Endothelial cell of umbilical vein (primary cell): ENCODE measurements around the gene FAM187B. TPM values are rescaled to one million over a fixed set of nuclear protein-coding genes. Genes with fewer than 3 reads are reported as not detected.

ENCODE experiments used
- BruUV-seq: library from RNA; stranded (reverse); fragments of 400-500 nt; replicated peaks from 2 replicates; lab custom pipeline; 2021; lab: Mats Ljungman, UMichigan
- CTCF ChIA-PET: fragments of 300-600, 350-600 bp; sonication (Branson Sonifier 250); formaldehyde crosslinking; loops from one replicate; lab custom pipeline; 2021; ENCODE audit warnings: antibody characterized with exemption, inconsistent platforms; lab: Charles Lee
- POLR2A ChIA-PET: fragments of 300-600, 350-600 bp; sonication (Branson Sonifier 250); formaldehyde crosslinking; loops from one replicate; lab custom pipeline; 2021; ENCODE audit warnings: antibody characterized with exemption, inconsistent platforms; lab: Charles Lee
- DNase-seq: peaks from one replicate; pipeline ENCODE4 v3.0.0-alpha.2; 2011; ENCODE audit warnings: low read depth, low spot score
- FAIRE-seq: peaks from 2 replicates; lab custom pipeline; 2011; peaks lifted over from hg19 to GRCh38; lab: Jason Lieb, UNC
- H2AFZ ChIP-seq: 2 replicates; pipeline ENCODE4 v1.6.0; 2012; ENCODE audit warnings: low read depth, low read length, control low read depth, inconsistent platforms
- H3K27ac ChIP-seq: 2 replicates; pipeline ENCODE4 v1.5.1; 2011; ENCODE audit warnings: low read depth, mild to moderate bottlenecking, control low read depth, low read length, moderate library complexity; ENCODE audit not compliant: insufficient read depth
- H3K27me3 ChIP-seq, 2 experiments: 2 replicates each; pipeline versions ENCODE4 v1.6.0 to v1.6.1; 2011; ENCODE audit warnings: low read length in 2 of 2, mixed read lengths in 1 of 2; ENCODE audit not compliant: control insufficient read depth in 2 of 2, insufficient read depth in 2 of 2
- H3K36me3 ChIP-seq, 2 experiments: 2 replicates in 1 of 2; 3 replicates in 1 of 2; pipeline ENCODE4 v1.5.1; 2011; ENCODE audit warnings: low read length in 2 of 2, mild to moderate bottlenecking in 1 of 2, moderate library complexity in 1 of 2; ENCODE audit not compliant: control insufficient read depth in 2 of 2, insufficient read depth in 2 of 2; ENCODE audit errors: extremely low read depth in 1 of 2
- H3K4me1 ChIP-seq: 3 replicates; pipeline ENCODE4 v1.5.1; 2011; ENCODE audit warnings: mild to moderate bottlenecking, low read length; ENCODE audit not compliant: control insufficient read depth, insufficient read depth; ENCODE audit errors: extremely low read depth
- H3K4me2 ChIP-seq: 2 replicates; pipeline ENCODE4 v1.6.1; 2011; ENCODE audit warnings: low read length, control low read depth, mixed read lengths; ENCODE audit not compliant: insufficient read depth
- H3K4me3 ChIP-seq, 3 experiments: fragments of 200-600 bp in 1 of 3; sonication (generic), shearing (Covaris generic) in 1 of 3; replicated peaks in 1 of 3; 2 replicates each; pipeline ENCODE4 v1.5.1; 2011 to 2016; ENCODE audit warnings: control low read depth in 3 of 3, low read length in 3 of 3, mild to moderate bottlenecking in 2 of 3, inconsistent platforms in 1 of 3, low read depth in 1 of 3, moderate library complexity in 1 of 3; ENCODE audit not compliant: insufficient read depth in 1 of 3
- H3K79me2 ChIP-seq: 2 replicates; pipeline ENCODE4 v1.6.0; 2012; ENCODE audit warnings: low read length, inconsistent platforms; ENCODE audit not compliant: control insufficient read depth, insufficient read depth
- H3K9ac ChIP-seq: replicated peaks from 2 replicates; pipeline ENCODE3; 2011; ENCODE audit warnings: low read length, control low read depth; ENCODE audit not compliant: insufficient read depth; ENCODE audit errors: extremely low read depth
- H3K9me1 ChIP-seq: replicated peaks from 3 replicates; pipeline ENCODE4 v1.6.0; 2011; ENCODE audit warnings: mild to moderate bottlenecking, low read length; ENCODE audit not compliant: control insufficient read depth, insufficient read depth; ENCODE audit errors: extremely low read depth
- H3K9me3 ChIP-seq: replicated peaks from 2 replicates; pipeline ENCODE4 v1.5.1; 2012; ENCODE audit warnings: low read length, inconsistent platforms; ENCODE audit not compliant: control insufficient read depth, insufficient read depth
- H4K20me1 ChIP-seq: replicated peaks from 2 replicates; pipeline ENCODE3; 2011; ENCODE audit warnings: mild to moderate bottlenecking, low read length; ENCODE audit not compliant: control insufficient read depth, insufficient read depth; ENCODE audit errors: extremely low read depth
- EZH2 ChIP-seq: IDR thresholded peaks from 2 replicates; pipeline ENCODE4 v1.6.1; 2012; ENCODE audit warnings: borderline replicate concordance, low read depth, mild to moderate bottlenecking, moderate library complexity, low read length, inconsistent platforms; ENCODE audit not compliant: severe bottlenecking
- FOS ChIP-seq: IDR thresholded peaks from 2 replicates; pipeline ENCODE4 v1.6.1; 2011; ENCODE audit warnings: mild to moderate bottlenecking, low read length, moderate library complexity, borderline replicate concordance; ENCODE audit not compliant: insufficient read depth
- GATA2 ChIP-seq: IDR thresholded peaks from 2 replicates; pipeline ENCODE4 v1.7.0; 2011; ENCODE audit warnings: low read depth, mild to moderate bottlenecking, moderate library complexity, mixed read lengths, low read length; ENCODE audit not compliant: insufficient read length, insufficient read depth
- JUN ChIP-seq: IDR thresholded peaks from 2 replicates; pipeline ENCODE4 v1.6.1; 2011; ENCODE audit warnings: borderline replicate concordance, low read depth; ENCODE audit not compliant: insufficient read length, insufficient read depth
- MYC ChIP-seq: IDR thresholded peaks from one replicate; pipeline ENCODE4 v1.6.1; 2011; ENCODE audit warnings: mild to moderate bottlenecking, low read depth, low read length
- POLR2A ChIP-seq: IDR thresholded peaks from 2 replicates; pipeline ENCODE4 v1.6.1; 2012; ENCODE audit warnings: low read depth, mild to moderate bottlenecking, control low read depth, low read length
- POLR2AphosphoS5 ChIP-seq: IDR thresholded peaks from 2 replicates; pipeline ENCODE4 v1.6.1; 2012; ENCODE audit warnings: low read depth, mild to moderate bottlenecking, control low read depth, low read length, moderate library complexity; ENCODE audit not compliant: insufficient read depth
- dilution Hi-C: fragments of 300-500 bp; cut with MboI; formaldehyde crosslinking; loops from one replicate; pipeline ENCODE4 v1.15.0; 2019; ENCODE audit warnings: low sequenced_read_pairs; ENCODE audit not compliant: extremely low pct_ligation_motif_present
- intact Hi-C: fragments of 100-400 bp; cut with micrococcal nuclease; formaldehyde crosslinking; loops from one replicate; pipeline ENCODE4 v1.10.0; 2022
- polyA plus RNA-seq, 4 experiments: library from polyadenylated mRNA; depleted of rRNA in 3 of 4; stranded (reverse) in 3 of 4; unstranded in 1 of 4; fragments of >200 nt; gene quantifications; 2 replicates each; pipeline versions ENCODE4 v1.2.1 to v1.2.3, GENCODE V29; 2011 to 2012; ENCODE audit warnings: missing spikeins in 1 of 4
- total RNA-seq: library from RNA; stranded (reverse); gene quantifications from 2 replicates; pipeline ENCODE4 v1.2.3, GENCODE V29; 2021
- TF ChIP-seq, protein P1 (sequence below): IDR thresholded peaks from 2 replicates; pipeline ENCODE4 v1.6.1; 2011; ENCODE audit not compliant: insufficient read depth, insufficient read length
- TF ChIP-seq, protein P2 (sequence below), 2 donors: IDR thresholded peaks; 1 replicate in 1 of 2; 2 replicates in 1 of 2; pipeline ENCODE4 v1.5.1; 2011; ENCODE audit warnings: low read length in 2 of 2, mild to moderate bottlenecking in 2 of 2, moderate library complexity in 2 of 2, control low read depth in 1 of 2, inconsistent platforms in 1 of 2, low read depth in 1 of 2; ENCODE audit not compliant: insufficient read depth in 1 of 2; ENCODE audit errors: extremely low read depth in 1 of 2

FAM187B gene
- total and polyA plus RNA-seq, 2 donors (not counting 3 experiments of a cell fraction or from before 2014, with no cell fraction given): not detected

DNA sequence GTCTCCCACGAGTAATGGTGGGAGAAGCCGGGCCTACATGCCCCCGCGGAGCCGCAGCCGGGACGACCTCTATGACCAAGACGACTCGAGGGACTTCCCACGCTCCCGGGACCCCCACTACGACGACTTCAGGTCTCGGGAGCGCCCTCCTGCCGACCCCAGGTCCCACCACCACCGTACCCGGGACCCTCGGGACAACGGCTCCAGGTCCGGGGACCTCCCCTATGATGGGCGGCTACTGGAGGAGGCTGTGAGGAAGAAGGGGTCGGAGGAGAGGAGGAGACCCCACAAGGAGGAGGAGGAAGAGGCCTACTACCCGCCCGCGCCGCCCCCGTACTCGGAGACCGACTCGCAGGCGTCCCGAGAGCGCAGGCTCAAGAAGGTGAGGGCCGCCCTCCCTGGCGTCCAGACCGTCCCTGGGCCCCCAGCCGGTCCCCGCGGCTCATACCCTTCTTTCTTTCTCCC, 38.8 kb upstream of the FAM187B start:
- H2AFZ ChIP-seq: peak overlapping the region; percentile 52
- intact Hi-C loops: loop anchor here (5.0 to 10.0 kb wide), 2 partner anchors 55 to 233 kb away; partner anchors contain the start of gene SCN1B
- H3K36me3 ChIP-seq: peaks cover 0 to 17% of the 10 kb centered on the region in 2 experiments
- H3K9me1 ChIP-seq: no peaks in the 10 kb centered on the region
- peak overlapping the region; percentile 90 for H3K9ac ChIP-seq
- BruUV-seq: TSS peak; percentile 72
- dilution Hi-C loops: no loop called here
- CTCF ChIA-PET: interaction anchor here (1.3 kb wide), 1 partner anchor 228 kb away, joined by 6 read pairs; no protein-coding TSS in a partner anchor
- TF ChIP-seq GATA2: no peak
- TF ChIP-seq EZH2: no peak
- TF ChIP-seq JUN: no peak
- no peak for TF ChIP-seq POLR2A
- H3K79me2 ChIP-seq: peaks cover 3% of the 10 kb centered on the region
- DNase-seq: no peak
- no peaks in the 10 kb centered on the region for H3K9me3 ChIP-seq
- peaks cover 4% of the 10 kb centered on the region for H3K4me1 ChIP-seq
- peak overlapping the region; percentile 53 to 97 (median 88) for H3K4me3 ChIP-seq
- H3K27ac ChIP-seq: peak overlapping the region; percentile 81
- FAIRE-seq: peak; percentile 38
- H3K27me3 ChIP-seq: no peaks in the 10 kb centered on the region
- H3K4me2 ChIP-seq: peak overlapping the region; percentile 39
- H4K20me1 ChIP-seq: no peaks in the 10 kb centered on the region
- POLR2A ChIA-PET: no interaction called here

DNA sequence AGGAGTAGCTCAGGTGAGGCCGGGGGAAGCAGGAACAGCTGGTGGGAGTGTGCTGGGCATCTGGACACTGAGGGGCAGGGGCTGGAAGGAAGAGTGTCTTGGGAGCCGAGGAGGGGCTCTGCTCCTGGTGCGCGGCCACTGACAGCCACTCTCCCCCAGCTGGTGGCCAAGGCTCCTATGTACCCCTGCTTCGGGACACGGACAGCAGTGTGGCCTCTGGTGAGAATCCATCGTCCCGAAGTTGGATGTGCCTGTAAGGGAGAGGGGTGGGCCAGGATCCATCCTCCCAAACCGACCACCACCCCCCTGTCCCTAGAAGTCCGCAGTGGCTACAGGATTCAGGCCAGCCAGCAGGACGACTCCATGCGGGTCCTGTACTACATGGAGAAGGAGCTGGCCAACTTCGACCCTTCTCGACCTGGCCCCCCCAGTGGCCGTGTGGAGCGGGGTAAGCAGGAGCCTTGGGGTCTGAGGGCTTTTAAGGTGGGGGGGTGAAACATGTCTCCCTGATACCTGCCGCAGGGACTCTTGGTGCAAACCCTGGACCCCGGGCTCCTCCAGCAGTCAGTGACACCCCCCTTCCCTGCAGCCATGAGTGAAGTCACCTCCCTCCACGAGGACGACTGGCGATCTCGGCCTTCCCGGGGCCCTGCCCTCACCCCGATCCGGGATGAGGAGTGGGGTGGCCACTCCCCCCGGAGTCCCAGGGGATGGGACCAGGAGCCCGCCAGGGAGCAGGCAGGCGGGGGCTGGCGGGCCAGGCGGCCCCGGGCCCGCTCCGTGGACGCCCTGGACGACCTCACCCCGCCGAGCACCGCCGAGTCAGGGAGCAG, 38.2 kb upstream of the FAM187B start:
- ChIA-PET POLR2A (no interaction called here), CTCF (no interaction called here)
- peak overlapping the region; percentile 90 for H3K9ac ChIP-seq
- intact Hi-C loops: loop anchor here (5.0 to 10.0 kb wide), 2 partner anchors 54 to 232 kb away; partner anchors contain the start of gene SCN1B
- BruUV-seq: no TSS peak
- dilution Hi-C loops: no loop called here
- H3K4me1 ChIP-seq: peaks cover 4% of the 10 kb centered on the region
- peak overlapping the region; percentile 52 for H2AFZ ChIP-seq
- peak overlapping the region in 2 of 3 experiments; percentile 53 to 88 for H3K4me3 ChIP-seq
- H4K20me1 ChIP-seq: no peaks in the 10 kb centered on the region
- H3K27ac ChIP-seq: no peak overlapping the region
- peaks cover 0 to 13% of the 10 kb centered on the region in 2 experiments for H3K36me3 ChIP-seq
- H3K27me3 ChIP-seq: no peaks in the 10 kb centered on the region
- H3K9me3 ChIP-seq: no peaks in the 10 kb centered on the region
- H3K4me2 ChIP-seq: peak overlapping the region; percentile 39
- peaks cover 3% of the 10 kb centered on the region for H3K79me2 ChIP-seq
- FAIRE-seq (no peak), DNase-seq (peak; percentile 10)
- H3K9me1 ChIP-seq: no peaks in the 10 kb centered on the region
- no peak for TF ChIP-seq MYC
- no peak for TF ChIP-seq EZH2
- TF ChIP-seq JUN: no peak
- TF ChIP-seq, protein P1, sequence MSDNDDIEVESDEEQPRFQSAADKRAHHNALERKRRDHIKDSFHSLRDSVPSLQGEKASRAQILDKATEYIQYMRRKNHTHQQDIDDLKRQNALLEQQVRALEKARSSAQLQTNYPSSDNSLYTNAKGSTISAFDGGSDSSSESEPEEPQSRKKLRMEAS: no peak
- TF ChIP-seq GATA2: no peak
- TF ChIP-seq POLR2AphosphoS5: no peak
- TF ChIP-seq, protein P2, sequence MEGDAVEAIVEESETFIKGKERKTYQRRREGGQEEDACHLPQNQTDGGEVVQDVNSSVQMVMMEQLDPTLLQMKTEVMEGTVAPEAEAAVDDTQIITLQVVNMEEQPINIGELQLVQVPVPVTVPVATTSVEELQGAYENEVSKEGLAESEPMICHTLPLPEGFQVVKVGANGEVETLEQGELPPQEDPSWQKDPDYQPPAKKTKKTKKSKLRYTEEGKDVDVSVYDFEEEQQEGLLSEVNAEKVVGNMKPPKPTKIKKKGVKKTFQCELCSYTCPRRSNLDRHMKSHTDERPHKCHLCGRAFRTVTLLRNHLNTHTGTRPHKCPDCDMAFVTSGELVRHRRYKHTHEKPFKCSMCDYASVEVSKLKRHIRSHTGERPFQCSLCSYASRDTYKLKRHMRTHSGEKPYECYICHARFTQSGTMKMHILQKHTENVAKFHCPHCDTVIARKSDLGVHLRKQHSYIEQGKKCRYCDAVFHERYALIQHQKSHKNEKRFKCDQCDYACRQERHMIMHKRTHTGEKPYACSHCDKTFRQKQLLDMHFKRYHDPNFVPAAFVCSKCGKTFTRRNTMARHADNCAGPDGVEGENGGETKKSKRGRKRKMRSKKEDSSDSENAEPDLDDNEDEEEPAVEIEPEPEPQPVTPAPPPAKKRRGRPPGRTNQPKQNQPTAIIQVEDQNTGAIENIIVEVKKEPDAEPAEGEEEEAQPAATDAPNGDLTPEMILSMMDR (IDR thresholded peaks at IDR 0.05; ENCODE audit: extremely low read depth in 1 of 2, insufficient read depth in 1 of 2, low read depth in 1 of 2, low read length in 2 of 2): no peak
- no peak for TF ChIP-seq FOS
- no peak for TF ChIP-seq POLR2A
